ENCODE data around the gene VPS39. TPM values are rescaled to one million over a fixed set of nuclear protein-coding genes. Genes with fewer than 3 reads are reported as not detected.
A peak's percentile ranks its signal among the peaks of the same experiment; 100 is the strongest.

Gene VPS39
- total RNA-seq, 1 donor from 2014 or later: 79.9 TPM

- Histone ChIP-seq H3K9me3 (no peaks in the 10 kb centered on the region), H3K4me1 (no peaks in the 10 kb centered on the region), H3K27me3 (ENCODE audit: low read depth) (no peaks in the 10 kb centered on the region), H3K4me3 (no peak overlapping the region), H3K36me3 (peaks cover 99% of the 10 kb centered on the region), H3K27ac (no peak overlapping the region)
- no peak for TF ChIP-seq CTCF (IDR thresholded peaks at IDR 0.05)
- no peak for ATAC-seq
- DNase-seq: no peak
- intact Hi-C loops (cut with DNase I): no loop called here
Measured at GRCh38 chr15:42166225-42166940, 41.7 kb downstream of the VPS39 start.

- no peaks in the 10 kb centered on the region for H3K27me3 ChIP-seq (ENCODE audit: low read depth)
- H3K9me3 ChIP-seq: no peaks in the 10 kb centered on the region
- intact Hi-C loops (cut with DNase I): no loop called here
- DNase-seq (no peak), ATAC-seq (no peak)
- H3K27ac ChIP-seq: no peak overlapping the region
- TF ChIP-seq CTCF (IDR thresholded peaks at IDR 0.05): no peak
- no peaks in the 10 kb centered on the region for H3K4me1 ChIP-seq
- peaks cover 100% of the 10 kb centered on the region for H3K36me3 ChIP-seq
- no peak overlapping the region for H3K4me3 ChIP-seq
Measured at GRCh38 chr15:42165106-42165505, 43.0 kb downstream of the VPS39 start.

- peaks cover 100% of the 10 kb centered on the region for H3K36me3 ChIP-seq
- H3K4me1 ChIP-seq: peaks cover 6% of the 10 kb centered on the region
- ATAC-seq: no peak
- no peaks in the 10 kb centered on the region for H3K27me3 ChIP-seq (ENCODE audit: low read depth)
- H3K27ac ChIP-seq: no peak overlapping the region
- intact Hi-C loops (cut with DNase I): no loop called here
- no peaks in the 10 kb centered on the region for H3K9me3 ChIP-seq
- H3K4me3 ChIP-seq: no peak overlapping the region
- no peak for TF ChIP-seq CTCF (IDR thresholded peaks at IDR 0.05)
- DNase-seq: no peak
Measured at GRCh38 chr15:42163947-42164550, 44.1 kb downstream of the VPS39 start.

GRCh38 chr15:42163291-42163690 lies 44.8 kb downstream of the VPS39 start:
- Histone ChIP-seq H3K36me3 (peaks cover 96% of the 10 kb centered on the region), H3K4me1 (peaks cover 10% of the 10 kb centered on the region), H3K9me3 (no peaks in the 10 kb centered on the region), H3K27ac (no peak overlapping the region), H3K27me3 (ENCODE audit: low read depth) (no peaks in the 10 kb centered on the region), H3K4me3 (no peak overlapping the region)
- ATAC-seq (no peak), DNase-seq (no peak)
- no peak for TF ChIP-seq CTCF (IDR thresholded peaks at IDR 0.05)
- intact Hi-C loops (cut with DNase I): no loop called here

- Histone ChIP-seq H3K27ac (peak overlapping the region; percentile 71), H3K36me3 (peaks cover 65% of the 10 kb centered on the region), H3K4me3 (no peak overlapping the region), H3K9me3 (no peaks in the 10 kb centered on the region), H3K4me1 (peaks cover 10% of the 10 kb centered on the region), H3K27me3 (ENCODE audit: low read depth) (no peaks in the 10 kb centered on the region)
- intact Hi-C loops (cut with DNase I): no loop called here
- ATAC-seq: peak; percentile 80 to 87
- TF ChIP-seq CTCF (IDR thresholded peaks at IDR 0.05): no peak
- DNase-seq: peak; percentile 76
Measured at GRCh38 chr15:42160136-42160535, 48.0 kb downstream of the VPS39 start.
